ENCODE data around the gene FER.

GRCh38 chr5:108878756-108879155 is 131.1 kb downstream of the FER start:
- no peak for TF ChIP-seq CTCF (IDR thresholded peaks at IDR 0.05; ENCODE audit: insufficient read depth, low read length, poor library complexity, severe bottlenecking)
- TF ChIP-seq EZH2phosphoT487 (conservative IDR thresholded peaks at IDR 0.05; ENCODE audit: low read length): no peak

All from SU-DHL-6 (cell line).